ENCODE data around the gene FOLR3.
"Not testable (repeated sequence)": the region's sequence is repeated elsewhere in the genome, so short reads cannot be mapped to it uniquely, and the experiment has no call there.

Gene FOLR3

GRCh38 chr11:72135473-72135872, at the start of gene FOLR3:
FOLR3 (plus strand) TSS chr11:72135725; CDS start chr11:72135953, 228 bp downstream.
- not testable (repeated sequence) for DNase-seq (ENCODE audit: low read depth, low spot score)

- DNase-seq (ENCODE audit: low read depth, low spot score) = no peak
Observed at GRCh38 chr11:72088076-72088808, 47.3 kb upstream of the FOLR3 start.

GRCh38 chr11:72091292-72091691, 44.2 kb upstream of the FOLR3 start:
- DNase-seq (ENCODE audit: low read depth, low spot score) = peak; percentile 40

- no peak for DNase-seq (ENCODE audit: low read depth, low spot score)
Observed at GRCh38 chr11:72098741-72099140, 36.8 kb upstream of the FOLR3 start.

- no peak for DNase-seq (ENCODE audit: low read depth, low spot score)
Observed at GRCh38 chr11:72100009-72100408, 35.5 kb upstream of the FOLR3 start.

- DNase-seq (ENCODE audit: low read depth, low spot score) = no peak
Observed at GRCh38 chr11:72100462-72100861, 35.1 kb upstream of the FOLR3 start.

GRCh38 chr11:72102162-72102561, 33.4 kb upstream of the FOLR3 start:
- no peak for DNase-seq (ENCODE audit: low read depth, low spot score)

- DNase-seq (ENCODE audit: low read depth, low spot score) = no peak
Observed at GRCh38 chr11:72102631-72102945, 32.9 kb upstream of the FOLR3 start.

GRCh38 chr11:72102946-72103753, 32.4 kb upstream of the FOLR3 start, which contains the start of gene LAMTOR1:
LAMTOR1 (minus strand) TSS chr11:72103297; CDS start chr11:72103224, 73 bp downstream.
- DNase-seq (ENCODE audit: low read depth, low spot score) = peak; percentile 97

GRCh38 chr11:72103754-72104167, 31.8 kb upstream of the FOLR3 start:
- DNase-seq (ENCODE audit: low read depth, low spot score) = no peak

GRCh38 chr11:72105888-72106287, 29.6 kb upstream of the FOLR3 start, which contains the start of gene TOMT:
TOMT (plus strand) TSS chr11:72105924; CDS start chr11:72105952, 28 bp downstream.
- no peak for DNase-seq (ENCODE audit: low read depth, low spot score)

- no peak for DNase-seq (ENCODE audit: low read depth, low spot score)
Observed at GRCh38 chr11:72111300-72112142, 24.0 kb upstream of the FOLR3 start.

GRCh38 chr11:72112143-72112977, 23.2 kb upstream of the FOLR3 start, which contains the start of gene ANAPC15:
ANAPC15 (minus strand) TSS chr11:72112695; CDS start chr11:72111276, 1,419 bp downstream.
- DNase-seq (ENCODE audit: low read depth, low spot score) = peak; percentile 99

- no peak for DNase-seq (ENCODE audit: low read depth, low spot score)
Observed at GRCh38 chr11:72112978-72113808, 22.3 kb upstream of the FOLR3 start.

- no peak for DNase-seq (ENCODE audit: low read depth, low spot score)
Observed at GRCh38 chr11:72114570-72114969, 21.0 kb upstream of the FOLR3 start.

GRCh38 chr11:72116019-72116755, 19.3 kb upstream of the FOLR3 start:
- no peak for DNase-seq (ENCODE audit: low read depth, low spot score)

GRCh38 chr11:72119198-72119597, 16.3 kb upstream of the FOLR3 start:
- no peak for DNase-seq (ENCODE audit: low read depth, low spot score)

- DNase-seq (ENCODE audit: low read depth, low spot score) = no peak
Observed at GRCh38 chr11:72120930-72121329, 14.6 kb upstream of the FOLR3 start.

- DNase-seq (ENCODE audit: low read depth, low spot score) = no peak
Observed at GRCh38 chr11:72122607-72123006, 12.9 kb upstream of the FOLR3 start.

Measured in activated CD4-positive, CD25-positive, alpha-beta regulatory T cell treated with anti-CD3 and anti-CD28 coated beads, Interleukin-2, amount 50 U/mL, for 16 hours (primary cell).